ENCODE data around the gene RAC2.

The RAC2 gene

GRCh38 chr22:37208401-37209139 is 35.5 kb downstream of the RAC2 start:
- no peaks in the 10 kb centered on the region for H3K36me3 ChIP-seq (ENCODE audit: control insufficient read depth, insufficient read depth, low read length)
- H2AFZ ChIP-seq, result no peak overlapping the region
- H3K27me3 ChIP-seq (ENCODE audit: control insufficient read depth, insufficient read depth, low read length), result no peaks in the 10 kb centered on the region
- no peak overlapping the region for H3K9ac ChIP-seq
- H3K9me3 ChIP-seq (ENCODE audit: control insufficient read depth, low read length), result no peaks in the 10 kb centered on the region
- H3K4me3 ChIP-seq (ENCODE audit: low read depth, low read length), result no peak overlapping the region
- no peak for TF ChIP-seq CTCF (IDR thresholded peaks at IDR 0.05)
- no peak overlapping the region for H3K27ac ChIP-seq
- no peaks in the 10 kb centered on the region for H3K4me1 ChIP-seq
- no peak overlapping the region for H3K4me2 ChIP-seq (ENCODE audit: low read length)
- H3K79me2 ChIP-seq, result no peaks in the 10 kb centered on the region

DNA sequence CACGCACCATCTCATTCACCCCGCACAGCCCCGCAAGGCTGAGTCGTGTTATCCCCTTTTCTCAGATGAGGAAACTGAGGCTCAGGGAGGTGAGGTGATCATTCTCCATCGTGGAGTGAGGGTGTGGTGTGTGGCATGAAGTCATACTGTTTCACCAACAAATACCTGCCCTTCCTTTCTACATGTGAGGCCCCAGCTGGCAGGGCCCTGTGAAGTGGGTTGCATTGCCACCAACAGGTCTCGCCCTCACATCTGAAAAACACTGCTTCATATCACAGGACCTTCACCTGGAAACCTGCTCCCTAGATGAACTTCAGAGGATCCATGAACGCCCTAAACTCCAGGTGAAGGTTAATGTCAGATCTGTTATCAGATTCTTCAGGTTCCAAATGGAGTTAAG is 36.1 kb downstream of the RAC2 start:
- Histone ChIP-seq H2AFZ (no peak overlapping the region), H3K27ac (no peak overlapping the region), H3K9ac (no peak overlapping the region), H3K27me3 (ENCODE audit: control insufficient read depth, insufficient read depth, low read length) (no peaks in the 10 kb centered on the region), H3K9me3 (ENCODE audit: control insufficient read depth, low read length) (no peaks in the 10 kb centered on the region), H3K4me1 (no peaks in the 10 kb centered on the region), H3K36me3 (ENCODE audit: control insufficient read depth, insufficient read depth, low read length) (no peaks in the 10 kb centered on the region), H3K4me3 (ENCODE audit: low read depth, low read length) (no peak overlapping the region), H3K79me2 (no peaks in the 10 kb centered on the region), H3K4me2 (ENCODE audit: low read length) (no peak overlapping the region)
- TF ChIP-seq CTCF (IDR thresholded peaks at IDR 0.05), result no peak

DNA sequence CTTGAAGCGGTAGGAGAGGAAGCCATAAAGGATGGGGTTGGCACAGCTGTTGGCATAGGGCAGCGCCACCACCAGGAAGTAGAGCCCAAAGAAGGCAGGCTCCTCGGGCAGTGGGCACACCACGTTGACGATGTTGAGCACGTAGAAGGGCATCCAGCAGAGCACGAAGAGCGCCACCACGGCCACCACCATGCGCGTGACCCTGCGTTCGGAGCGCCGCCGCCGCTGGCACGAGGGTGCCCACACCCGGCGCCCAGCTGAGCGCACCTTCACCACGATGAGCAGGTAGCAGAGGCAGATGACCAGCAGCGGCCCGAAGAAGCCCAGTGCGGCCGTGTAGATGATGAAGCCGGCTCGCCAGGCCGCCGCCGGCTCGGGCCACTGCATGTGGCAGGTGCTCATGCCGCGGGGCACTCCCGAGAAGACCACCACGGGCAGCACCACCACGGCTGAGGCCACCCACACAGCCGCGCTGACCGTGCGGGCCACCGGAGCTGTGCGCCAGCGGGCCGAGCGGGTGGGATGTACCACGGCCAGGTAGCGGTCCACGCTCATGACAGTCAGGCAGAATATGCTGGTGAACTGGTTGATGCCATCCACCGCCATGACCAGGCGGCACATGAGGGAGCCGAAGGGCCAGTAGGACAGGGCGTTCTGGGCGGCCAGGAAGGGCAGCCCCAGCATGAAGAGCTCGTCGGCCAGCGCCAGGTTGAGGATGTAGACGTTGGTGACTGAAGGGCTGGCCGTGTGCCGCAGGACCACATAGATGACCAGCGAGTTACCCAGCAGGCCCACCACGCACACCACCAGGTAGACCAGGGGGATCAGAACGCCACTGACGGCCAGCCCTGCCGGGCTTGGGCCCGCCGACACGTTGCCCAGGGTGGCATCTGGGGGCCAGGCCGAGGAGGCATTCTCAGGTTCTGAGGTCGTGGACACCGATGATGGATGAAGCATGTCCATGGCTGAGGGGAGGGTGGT is 36.9 kb downstream of the RAC2 start:
- Histone ChIP-seq H3K4me3 (ENCODE audit: low read depth, low read length) (no peak overlapping the region), H3K4me2 (ENCODE audit: low read length) (no peak overlapping the region), H3K9ac (no peak overlapping the region), H3K4me1 (no peaks in the 10 kb centered on the region), H3K9me3 (ENCODE audit: control insufficient read depth, low read length) (no peaks in the 10 kb centered on the region), H3K36me3 (ENCODE audit: control insufficient read depth, insufficient read depth, low read length) (no peaks in the 10 kb centered on the region), H3K27ac (no peak overlapping the region), H3K79me2 (no peaks in the 10 kb centered on the region), H2AFZ (no peak overlapping the region), H3K27me3 (ENCODE audit: control insufficient read depth, insufficient read depth, low read length) (no peaks in the 10 kb centered on the region)
- TF ChIP-seq CTCF (IDR thresholded peaks at IDR 0.05), result no peak

- no peak overlapping the region for H3K9ac ChIP-seq
- no peak overlapping the region for H2AFZ ChIP-seq
- TF ChIP-seq CTCF (IDR thresholded peaks at IDR 0.05), result no peak
- no peaks in the 10 kb centered on the region for H3K9me3 ChIP-seq (ENCODE audit: control insufficient read depth, low read length)
- H3K79me2 ChIP-seq, result no peaks in the 10 kb centered on the region
- H3K4me1 ChIP-seq, result no peaks in the 10 kb centered on the region
- no peak overlapping the region for H3K4me3 ChIP-seq (ENCODE audit: low read depth, low read length)
- no peak overlapping the region for H3K4me2 ChIP-seq (ENCODE audit: low read length)
- H3K36me3 ChIP-seq (ENCODE audit: control insufficient read depth, insufficient read depth, low read length), result no peaks in the 10 kb centered on the region
- H3K27me3 ChIP-seq (ENCODE audit: control insufficient read depth, insufficient read depth, low read length), result no peaks in the 10 kb centered on the region
- no peak overlapping the region for H3K27ac ChIP-seq
Observed at GRCh38 chr22:37206118-37206840, 37.8 kb downstream of the RAC2 start.
